ENCODE results near the gene ADGRV1.

DNA sequence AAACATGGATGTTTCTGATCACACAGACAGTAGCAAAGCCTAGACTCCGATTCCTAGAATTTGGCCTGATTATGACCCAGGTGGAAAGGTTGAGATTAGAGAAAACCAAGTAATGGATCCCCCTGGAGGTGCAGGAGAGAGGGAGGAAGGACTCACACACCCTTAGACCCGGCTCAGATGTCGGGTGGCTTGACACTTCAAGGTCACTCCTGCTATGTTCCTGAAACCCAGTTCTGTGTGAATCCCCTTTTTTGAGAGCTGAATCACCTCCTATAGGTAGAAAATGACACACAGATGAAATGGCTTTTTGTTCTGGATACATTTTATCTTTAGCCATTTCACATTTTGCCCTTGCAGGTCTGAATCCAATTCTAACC is 631.7 kb downstream of the ADGRV1 start:
- TF ChIP-seq HDAC8 (tag; IDR thresholded peaks at IDR 0.05): no peak
- no peak for TF ChIP-seq TCF7L2 (IDR thresholded peaks at IDR 0.05; ENCODE audit: low read depth, low read length)
- TF ChIP-seq ZBTB8A (IDR thresholded peaks at IDR 0.05; ENCODE audit: partially characterized antibody): no peak
- no peak for TF ChIP-seq HDAC6 (IDR thresholded peaks at IDR 0.05; ENCODE audit: low read depth, low read length)
- TF ChIP-seq, protein P1, sequence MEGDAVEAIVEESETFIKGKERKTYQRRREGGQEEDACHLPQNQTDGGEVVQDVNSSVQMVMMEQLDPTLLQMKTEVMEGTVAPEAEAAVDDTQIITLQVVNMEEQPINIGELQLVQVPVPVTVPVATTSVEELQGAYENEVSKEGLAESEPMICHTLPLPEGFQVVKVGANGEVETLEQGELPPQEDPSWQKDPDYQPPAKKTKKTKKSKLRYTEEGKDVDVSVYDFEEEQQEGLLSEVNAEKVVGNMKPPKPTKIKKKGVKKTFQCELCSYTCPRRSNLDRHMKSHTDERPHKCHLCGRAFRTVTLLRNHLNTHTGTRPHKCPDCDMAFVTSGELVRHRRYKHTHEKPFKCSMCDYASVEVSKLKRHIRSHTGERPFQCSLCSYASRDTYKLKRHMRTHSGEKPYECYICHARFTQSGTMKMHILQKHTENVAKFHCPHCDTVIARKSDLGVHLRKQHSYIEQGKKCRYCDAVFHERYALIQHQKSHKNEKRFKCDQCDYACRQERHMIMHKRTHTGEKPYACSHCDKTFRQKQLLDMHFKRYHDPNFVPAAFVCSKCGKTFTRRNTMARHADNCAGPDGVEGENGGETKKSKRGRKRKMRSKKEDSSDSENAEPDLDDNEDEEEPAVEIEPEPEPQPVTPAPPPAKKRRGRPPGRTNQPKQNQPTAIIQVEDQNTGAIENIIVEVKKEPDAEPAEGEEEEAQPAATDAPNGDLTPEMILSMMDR (IDR thresholded peaks at IDR 0.05 in 2 of 3, conservative IDR thresholded peaks at IDR 0.05 in 1 of 3; ENCODE audit: insufficient read depth in 2 of 3, low read depth in 1 of 3, low read length in 3 of 3): no peak
- no peak for TF ChIP-seq NFRKB (IDR thresholded peaks at IDR 0.05; ENCODE audit: low read depth)

All from K562 (cell line).